Gastrocnemius medialis (tissue), 4 donors: ENCODE results near the gene KLF3. TPM values are rescaled to one million over a fixed set of nuclear protein-coding genes. Genes with fewer than 3 reads are reported as not detected.

Source experiments
- ATAC-seq, 2 donors: fragments of 150-250 bp; one replicate each; pipeline ENCODE4 v1.9.1; 2016
- DNase-seq, 2 donors: peaks; one replicate each; pipeline ENCODE4 v3.0.0-alpha.2; 2019
- H3K27ac ChIP-seq, 4 donors: fragments of 200-600 bp; sonication (generic); 1 replicate in 1 of 4; 2 replicates in 3 of 4; pipeline ENCODE4 v1.5.1; 2016 to 2018; ENCODE audit warnings: mild to moderate bottlenecking in 2 of 4, moderate library complexity in 1 of 4
- H3K27me3 ChIP-seq, 3 donors: fragments of 200-600 bp; sonication (generic) in 2 of 3; 1 replicate in 1 of 3; 2 replicates in 2 of 3; pipeline versions ENCODE4 v1.5.1 to v1.6.0; 2016 to 2019; ENCODE audit warnings: mild to moderate bottlenecking in 1 of 3, moderate library complexity in 1 of 3
- H3K36me3 ChIP-seq, 2 donors: fragments of 200-600 bp; sonication (generic) in 1 of 2; one replicate each; pipeline ENCODE4 v1.5.1; 2017 to 2018
- H3K4me1 ChIP-seq, 2 donors: fragments of 200-600 bp; sonication (generic) in 1 of 2; one replicate each; pipeline ENCODE4 v1.5.1; 2016 to 2017; ENCODE audit warnings: mild to moderate bottlenecking in 2 of 2
- H3K4me3 ChIP-seq, 4 donors: fragments of 200-600 bp; sonication (generic) in 3 of 4; 1 replicate in 1 of 4; 2 replicates in 3 of 4; pipeline ENCODE4 v1.5.1; 2016 to 2019; ENCODE audit warnings: mild to moderate bottlenecking in 2 of 4
- H3K9me3 ChIP-seq, 3 donors: fragments of 200-600 bp; sonication (generic) in 2 of 3; 1 replicate in 1 of 3; 2 replicates in 2 of 3; pipeline ENCODE4 v1.5.1; 2016 to 2019
- POLR2A ChIP-seq, 2 donors: fragments of 450-650 bp; IDR thresholded peaks; one replicate each; pipeline ENCODE4 v1.6.1; 2017; ENCODE audit warnings: antibody characterized with exemption in 2 of 2, mild to moderate bottlenecking in 2 of 2, moderate library complexity in 2 of 2
- in situ Hi-C, 4 donors: fragments of 200-750 bp; cut with MboI; loops; one replicate each; pipeline versions ENCODE4 v1.15.0 to v1.8.0; 2017; ENCODE audit warnings: low sequenced_read_pairs in 4 of 4
- intact Hi-C: fragments of 100-400 bp; cut with DNase I; formaldehyde crosslinking; loops from one replicate; pipeline ENCODE4 v1.15.1; 2023; ENCODE audit warnings: low total_unique reads
- total RNA-seq, 4 donors: library from RNA; depleted of rRNA; stranded (reverse); fragments of >200 nt; gene quantifications; one replicate each; pipeline versions ENCODE4 v1.1.0 to v1.2.3, GENCODE V29; 2016
- TF ChIP-seq, protein P1 (sequence below), 5 experiments: fragments of 450-650 bp in 3 of 5; fragments of 200-600 bp in 2 of 5; sonication (generic) in 2 of 5; IDR thresholded peaks in 4 of 5; conservative IDR thresholded peaks in 1 of 5; 1 replicate in 4 of 5; 2 replicates in 1 of 5; pipeline ENCODE4 v1.5.1; 2016 to 2019; ENCODE audit warnings: antibody characterized with exemption in 5 of 5, mild to moderate bottlenecking in 3 of 5, moderate library complexity in 3 of 5

Gene KLF3
- total RNA-seq, 4 donors from 2014 or later = 12.7 to 26.5 (median 19.4) TPM

DNA sequence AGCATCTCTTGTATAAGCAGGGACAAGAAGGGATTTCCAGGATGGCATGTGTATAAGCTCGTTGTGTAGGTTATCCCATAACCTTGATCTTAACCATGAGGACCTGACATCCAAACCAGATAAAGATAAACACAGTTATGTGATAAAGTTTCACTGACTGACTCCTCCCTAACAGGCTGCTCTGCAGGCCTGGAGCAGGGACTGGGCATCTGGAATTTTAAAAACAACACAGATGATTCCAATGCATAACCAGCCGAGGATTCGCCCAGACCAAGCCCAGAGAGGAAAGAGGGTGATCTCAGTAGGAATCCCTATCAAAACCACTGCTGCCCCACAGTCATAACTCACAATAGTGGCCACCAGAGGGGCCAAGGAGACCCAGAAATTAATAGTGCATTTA is 22.7 kb downstream of the KLF3 start:
- intact Hi-C loops = no loop called here
- H3K4me1 ChIP-seq = peaks cover 28 to 53% of the 10 kb centered on the region in 2 donors
- no peak for DNase-seq

DNA sequence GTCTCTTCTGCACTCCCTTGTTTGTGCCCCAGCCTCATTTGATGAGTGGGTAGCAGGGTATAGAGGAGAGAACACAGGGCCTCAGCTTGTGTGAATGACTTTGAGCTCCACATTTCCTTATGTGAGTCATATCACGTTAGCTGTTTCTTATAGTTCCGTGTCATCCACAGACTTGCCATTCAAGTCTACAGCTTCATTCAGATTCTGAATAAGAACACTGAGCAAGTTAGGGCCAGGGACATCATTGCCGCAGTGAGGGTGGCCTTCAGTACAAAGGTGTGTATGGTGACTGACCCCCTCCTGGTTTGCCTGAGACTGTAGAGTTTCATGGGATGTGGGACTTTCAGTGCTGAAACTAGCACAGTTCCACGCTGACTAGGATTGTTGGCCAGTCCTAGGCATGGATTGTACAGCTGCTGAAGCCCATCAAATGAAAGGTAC is 23.6 kb downstream of the KLF3 start:
- Histone ChIP-seq H3K4me3 (no peak overlapping the region), H3K27me3 (no peaks in the 10 kb centered on the region), H3K4me1 (peaks cover 26 to 54% of the 10 kb centered on the region in 2 donors), H3K36me3 (peaks cover 4 to 41% of the 10 kb centered on the region in 2 donors), H3K27ac (no peak overlapping the region), H3K9me3 (no peaks in the 10 kb centered on the region)
- intact Hi-C loops = no loop called here
- ATAC-seq (no peak), DNase-seq (no peak)
- TF ChIP-seq, protein P1, sequence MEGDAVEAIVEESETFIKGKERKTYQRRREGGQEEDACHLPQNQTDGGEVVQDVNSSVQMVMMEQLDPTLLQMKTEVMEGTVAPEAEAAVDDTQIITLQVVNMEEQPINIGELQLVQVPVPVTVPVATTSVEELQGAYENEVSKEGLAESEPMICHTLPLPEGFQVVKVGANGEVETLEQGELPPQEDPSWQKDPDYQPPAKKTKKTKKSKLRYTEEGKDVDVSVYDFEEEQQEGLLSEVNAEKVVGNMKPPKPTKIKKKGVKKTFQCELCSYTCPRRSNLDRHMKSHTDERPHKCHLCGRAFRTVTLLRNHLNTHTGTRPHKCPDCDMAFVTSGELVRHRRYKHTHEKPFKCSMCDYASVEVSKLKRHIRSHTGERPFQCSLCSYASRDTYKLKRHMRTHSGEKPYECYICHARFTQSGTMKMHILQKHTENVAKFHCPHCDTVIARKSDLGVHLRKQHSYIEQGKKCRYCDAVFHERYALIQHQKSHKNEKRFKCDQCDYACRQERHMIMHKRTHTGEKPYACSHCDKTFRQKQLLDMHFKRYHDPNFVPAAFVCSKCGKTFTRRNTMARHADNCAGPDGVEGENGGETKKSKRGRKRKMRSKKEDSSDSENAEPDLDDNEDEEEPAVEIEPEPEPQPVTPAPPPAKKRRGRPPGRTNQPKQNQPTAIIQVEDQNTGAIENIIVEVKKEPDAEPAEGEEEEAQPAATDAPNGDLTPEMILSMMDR (IDR thresholded peaks at IDR 0.05 in 4 of 5, conservative IDR thresholded peaks at IDR 0.05 in 1 of 5) = no peak
- TF ChIP-seq POLR2A (IDR thresholded peaks at IDR 0.05) = no peak
- in situ Hi-C loops = no loop called here

More for the DNA sequence above, 22.7 kb downstream of the KLF3 start:
- Histone ChIP-seq H3K36me3 (peaks cover 4 to 48% of the 10 kb centered on the region in 2 donors), H3K4me3 (no peak overlapping the region), H3K27me3 (no peaks in the 10 kb centered on the region), H3K27ac (no peak overlapping the region), H3K9me3 (no peaks in the 10 kb centered on the region)
- TF ChIP-seq POLR2A (IDR thresholded peaks at IDR 0.05) = no peak
- TF ChIP-seq, protein P1 (IDR thresholded peaks at IDR 0.05 in 4 of 5, conservative IDR thresholded peaks at IDR 0.05 in 1 of 5) = no peak
- no peak for ATAC-seq
- in situ Hi-C loops = no loop called here

DNA sequence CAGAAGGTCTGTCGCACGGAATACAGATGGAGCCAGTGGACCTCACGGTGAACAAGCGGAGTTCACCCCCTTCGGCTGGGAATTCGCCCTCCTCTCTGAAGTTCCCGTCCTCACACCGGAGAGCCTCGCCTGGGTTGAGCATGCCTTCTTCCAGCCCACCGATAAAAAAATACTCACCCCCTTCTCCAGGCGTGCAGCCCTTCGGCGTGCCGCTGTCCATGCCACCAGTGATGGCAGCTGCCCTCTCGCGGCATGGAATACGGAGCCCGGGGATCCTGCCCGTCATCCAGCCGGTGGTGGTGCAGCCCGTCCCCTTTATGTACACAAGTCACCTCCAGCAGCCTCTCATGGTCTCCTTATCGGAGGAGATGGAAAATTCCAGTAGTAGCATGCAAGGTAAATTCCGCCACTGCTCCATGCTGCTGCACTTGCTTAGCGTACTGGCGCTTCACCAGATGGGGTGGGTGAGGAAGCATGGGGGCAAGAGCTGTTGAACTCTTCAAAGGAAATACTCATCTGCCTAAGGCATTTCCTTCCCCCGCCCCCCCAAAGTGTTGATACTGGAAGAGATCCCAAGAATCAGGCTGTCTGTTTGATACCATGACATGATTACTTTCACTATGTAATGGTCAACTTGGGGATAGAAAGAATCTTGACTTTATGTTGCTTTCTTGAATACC is 24.8 kb downstream of the KLF3 start:
- ATAC-seq (no peak), DNase-seq (no peak)
- H3K9me3 ChIP-seq = no peaks in the 10 kb centered on the region
- H3K36me3 ChIP-seq = peaks cover 4 to 37% of the 10 kb centered on the region in 2 donors
- no peak overlapping the region for H3K4me3 ChIP-seq
- H3K4me1 ChIP-seq = peaks cover 26 to 53% of the 10 kb centered on the region in 2 donors
- in situ Hi-C loops = no loop called here
- no peak for TF ChIP-seq POLR2A (IDR thresholded peaks at IDR 0.05)
- TF ChIP-seq, protein P1 (IDR thresholded peaks at IDR 0.05 in 4 of 5, conservative IDR thresholded peaks at IDR 0.05 in 1 of 5) = no peak
- intact Hi-C loops = no loop called here
- H3K27me3 ChIP-seq = no peaks in the 10 kb centered on the region
- H3K27ac ChIP-seq = no peak overlapping the region

DNA sequence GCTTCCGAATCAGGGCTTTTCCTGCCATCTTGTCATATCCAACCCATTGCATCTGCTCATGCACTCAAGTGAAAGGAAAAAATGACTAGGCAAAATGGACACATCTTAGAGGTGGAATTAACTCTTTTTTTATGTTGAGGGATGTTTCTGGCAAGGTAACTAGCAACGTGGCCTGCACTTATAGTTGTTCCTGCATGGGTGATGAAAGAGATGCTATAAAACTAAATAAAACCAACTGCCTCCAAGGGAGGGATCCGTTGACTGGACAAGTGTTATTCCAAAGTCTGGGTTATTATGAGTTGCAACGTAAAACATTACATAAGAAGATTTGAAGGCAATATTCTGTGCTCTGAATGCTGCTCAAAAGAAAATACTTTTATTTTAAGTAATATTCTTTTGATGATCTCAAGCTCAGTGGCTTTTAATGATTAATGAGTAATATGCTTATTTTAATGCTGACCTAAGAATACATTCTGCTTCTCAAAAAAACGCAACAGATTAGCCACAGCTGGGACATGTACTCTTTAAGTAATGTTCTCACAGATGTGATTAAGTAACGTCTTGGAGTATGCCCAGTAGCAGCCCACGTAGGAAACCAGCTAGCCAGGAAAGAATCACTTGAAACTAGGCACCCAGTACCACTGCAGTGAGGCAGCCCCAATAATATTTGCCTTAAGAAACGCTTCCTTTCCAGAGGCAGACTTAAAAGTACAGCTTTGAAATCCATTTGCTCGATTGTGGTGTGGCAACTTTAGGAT is 27.4 kb downstream of the KLF3 start:
- DNase-seq (no peak), ATAC-seq (peak; percentile 67 to 79)
- no peaks in the 10 kb centered on the region for H3K9me3 ChIP-seq
- TF ChIP-seq, protein P1 (IDR thresholded peaks at IDR 0.05 in 4 of 5, conservative IDR thresholded peaks at IDR 0.05 in 1 of 5) = no peak
- no peak for TF ChIP-seq POLR2A (IDR thresholded peaks at IDR 0.05)
- intact Hi-C loops (no loop called here), in situ Hi-C loops (no loop called here)
- peaks cover 4 to 56% of the 10 kb centered on the region in 2 donors for H3K36me3 ChIP-seq
- H3K4me1 ChIP-seq = peaks cover 10 to 42% of the 10 kb centered on the region in 2 donors
- no peak overlapping the region for H3K4me3 ChIP-seq
- no peaks in the 10 kb centered on the region for H3K27me3 ChIP-seq
- peak overlapping the region; percentile 29 to 57 (median 41) for H3K27ac ChIP-seq
